Measurements from ENCODE around the gene MINDY2.
"Not testable (repeated sequence)": the region's sequence is repeated elsewhere in the genome, so short reads cannot be mapped to it uniquely, and the experiment has no call there.

Gene MINDY2

DNA sequence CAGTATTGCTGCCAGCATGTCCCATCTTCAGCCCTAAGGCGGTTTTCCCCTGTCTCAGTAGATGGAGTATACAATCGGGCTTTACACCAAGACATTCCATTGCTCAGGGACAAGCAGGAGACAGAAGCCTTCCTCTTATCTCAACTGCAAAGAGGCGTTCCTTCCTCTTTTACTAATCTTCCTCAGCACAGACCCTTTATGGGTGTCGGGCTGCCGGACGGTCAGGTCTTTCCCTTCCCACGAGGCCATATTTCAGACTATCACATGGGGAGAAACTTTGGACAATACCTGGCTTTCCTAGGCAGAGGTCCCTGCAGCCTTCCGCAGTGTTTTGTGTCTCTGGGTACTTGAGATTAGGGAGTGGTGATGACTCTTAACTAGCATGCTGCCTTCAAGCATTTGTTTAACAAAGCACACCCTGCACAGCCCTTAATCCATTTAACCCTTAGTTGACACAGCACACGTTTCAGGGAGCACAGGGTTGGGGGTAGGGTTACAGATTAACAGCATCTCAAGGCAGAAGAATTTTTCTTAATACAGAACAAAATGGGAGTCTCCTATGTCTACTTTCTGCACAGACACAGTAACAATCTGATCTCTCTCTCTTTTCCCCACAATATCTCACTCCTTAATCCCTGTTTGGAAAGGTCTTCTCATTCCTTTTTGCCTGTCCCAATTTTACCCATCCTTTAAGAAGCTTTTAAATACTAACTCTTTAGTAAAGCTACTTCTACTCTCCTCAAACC, 62.8 kb downstream of the MINDY2 start:
- DNase-seq, result not testable (repeated sequence)

- DNase-seq, result no peak
Observed at GRCh38 chr15:58839485-58839884, 68.4 kb downstream of the MINDY2 start.

DNA sequence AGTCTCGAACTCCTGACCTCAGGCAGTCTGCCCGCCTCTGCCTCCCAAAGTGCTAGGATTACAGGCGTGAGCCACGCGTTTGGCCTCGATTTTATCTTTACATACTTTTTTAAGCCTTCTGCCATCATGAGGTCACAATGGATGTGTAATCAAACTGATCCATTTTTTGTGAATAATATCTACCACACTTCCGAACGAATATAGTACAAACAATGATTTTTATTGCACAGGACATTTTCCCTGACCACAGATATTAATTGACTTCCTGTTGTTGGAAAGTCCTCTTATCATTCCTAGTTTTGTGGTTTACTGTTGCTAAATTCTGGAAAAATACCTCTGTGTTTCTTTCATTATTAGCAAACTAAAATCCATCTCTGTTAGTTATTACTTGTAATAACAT, 68.9 kb downstream of the MINDY2 start:
- no peak for DNase-seq

DNA sequence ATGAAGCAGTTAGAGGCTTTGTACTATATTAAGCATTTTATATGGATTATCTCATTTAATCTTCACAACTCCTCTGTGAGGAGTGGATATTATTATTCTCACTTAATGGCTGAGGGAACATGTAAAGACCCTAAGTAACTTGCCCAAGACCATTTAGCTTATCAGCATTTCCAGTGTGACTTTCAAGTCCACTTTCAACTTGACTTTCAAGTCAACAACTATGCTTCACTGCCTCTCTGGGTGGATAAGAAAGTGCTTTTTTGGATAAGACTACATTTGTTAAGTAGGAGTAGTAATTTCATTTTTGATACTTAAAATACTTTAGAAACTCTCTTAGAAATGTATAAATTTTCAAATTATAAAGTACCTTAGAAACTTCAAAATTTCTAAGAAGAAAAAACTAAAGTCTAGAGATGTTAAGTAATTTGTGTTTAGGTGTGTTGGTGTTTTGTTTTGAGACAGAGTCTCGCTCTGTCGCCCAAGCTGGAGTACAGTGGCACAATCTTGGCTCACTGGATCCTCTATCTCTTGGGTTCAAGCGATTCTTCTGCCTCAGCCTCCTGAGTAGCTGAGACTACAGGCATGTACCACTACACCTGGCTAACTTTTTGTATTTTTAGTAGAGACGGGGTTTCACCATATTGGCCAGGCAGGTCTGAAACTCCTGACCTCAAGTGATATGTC, 71.8 kb downstream of the MINDY2 start:
- DNase-seq, result no peak

DNA sequence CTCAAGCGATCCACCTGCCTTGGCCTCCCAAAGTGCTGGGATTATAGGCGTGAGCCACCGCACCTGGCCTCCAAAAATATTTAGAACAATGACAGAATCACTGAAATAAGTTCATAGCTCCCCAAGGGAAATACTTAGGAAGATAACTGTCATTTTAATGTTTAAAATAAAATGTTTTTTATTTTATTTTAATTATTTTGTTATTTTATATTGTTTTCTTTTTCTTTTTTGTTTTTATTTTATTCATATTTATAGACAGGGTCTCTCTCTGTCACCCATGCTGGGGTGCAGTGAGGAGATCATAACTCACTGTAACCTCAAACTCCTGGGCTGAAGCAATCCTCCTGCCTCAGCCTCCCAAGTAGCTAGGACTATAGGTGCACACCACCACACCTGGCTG, 80.1 kb downstream of the MINDY2 start:
- not testable (repeated sequence) for DNase-seq

DNA sequence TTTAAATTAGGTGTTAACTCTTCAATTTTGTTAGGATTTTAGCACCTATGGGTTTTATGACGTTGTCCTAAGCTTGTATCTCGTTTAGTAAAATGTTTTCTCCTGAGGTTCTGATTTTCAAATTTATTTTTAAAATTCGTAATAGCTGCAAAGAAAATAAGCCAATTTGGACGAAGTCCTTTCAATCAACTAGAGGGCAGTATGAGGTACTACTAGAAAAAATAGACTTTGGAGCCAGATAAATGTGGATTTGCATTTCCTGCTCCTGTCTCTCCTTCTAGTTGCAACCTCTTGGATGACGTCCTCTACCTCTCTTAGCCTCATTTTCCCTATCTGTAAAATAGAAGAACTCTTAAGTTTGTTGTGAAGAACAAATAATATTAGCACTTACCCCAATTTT, 81.2 kb downstream of the MINDY2 start:
- no peak for DNase-seq

- no peak for DNase-seq
Observed at GRCh38 chr15:58854593-58854992, 83.5 kb downstream of the MINDY2 start.

DNA sequence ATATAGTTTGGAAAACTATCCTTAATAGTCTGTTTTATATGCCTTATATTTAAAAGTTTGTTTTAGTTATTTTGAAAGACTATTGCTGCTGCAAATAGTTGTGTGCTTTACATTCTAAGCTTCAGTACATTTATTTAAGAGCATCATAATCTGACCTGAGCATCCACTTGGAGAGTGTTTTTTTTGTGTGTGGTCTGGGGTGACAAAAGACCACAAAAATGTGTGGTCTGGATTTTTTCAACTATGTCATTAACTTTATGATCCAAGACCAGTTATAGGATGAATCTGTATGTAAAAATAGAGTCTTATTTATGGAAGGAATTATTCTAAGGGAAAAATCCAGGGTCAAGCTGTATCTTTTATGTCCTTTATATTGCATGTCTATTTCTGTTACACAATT, 85.0 kb downstream of the MINDY2 start:
- DNase-seq, result no peak

GRCh38 chr15:58856621-58857020, 85.5 kb downstream of the MINDY2 start:
- DNase-seq, result not testable (repeated sequence)

DNA sequence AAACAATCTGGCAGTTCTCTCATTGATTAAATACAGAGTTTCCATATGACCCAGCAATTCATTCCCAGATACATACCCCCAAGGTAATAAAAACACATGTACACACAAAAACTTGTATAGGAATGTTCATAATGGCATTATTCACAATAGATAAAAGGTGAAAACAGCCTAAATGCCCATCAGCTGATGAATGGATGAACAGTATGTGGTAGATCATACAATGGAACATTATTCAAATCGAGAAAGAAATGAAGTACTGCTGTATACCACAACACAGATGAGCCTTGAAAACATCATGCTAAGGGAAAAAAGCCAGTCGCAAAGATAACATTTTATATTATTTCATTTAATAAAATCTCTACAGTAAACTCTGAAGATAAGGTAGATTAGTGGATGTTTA, 91.2 kb downstream of the MINDY2 start:
- no peak for DNase-seq

DNA sequence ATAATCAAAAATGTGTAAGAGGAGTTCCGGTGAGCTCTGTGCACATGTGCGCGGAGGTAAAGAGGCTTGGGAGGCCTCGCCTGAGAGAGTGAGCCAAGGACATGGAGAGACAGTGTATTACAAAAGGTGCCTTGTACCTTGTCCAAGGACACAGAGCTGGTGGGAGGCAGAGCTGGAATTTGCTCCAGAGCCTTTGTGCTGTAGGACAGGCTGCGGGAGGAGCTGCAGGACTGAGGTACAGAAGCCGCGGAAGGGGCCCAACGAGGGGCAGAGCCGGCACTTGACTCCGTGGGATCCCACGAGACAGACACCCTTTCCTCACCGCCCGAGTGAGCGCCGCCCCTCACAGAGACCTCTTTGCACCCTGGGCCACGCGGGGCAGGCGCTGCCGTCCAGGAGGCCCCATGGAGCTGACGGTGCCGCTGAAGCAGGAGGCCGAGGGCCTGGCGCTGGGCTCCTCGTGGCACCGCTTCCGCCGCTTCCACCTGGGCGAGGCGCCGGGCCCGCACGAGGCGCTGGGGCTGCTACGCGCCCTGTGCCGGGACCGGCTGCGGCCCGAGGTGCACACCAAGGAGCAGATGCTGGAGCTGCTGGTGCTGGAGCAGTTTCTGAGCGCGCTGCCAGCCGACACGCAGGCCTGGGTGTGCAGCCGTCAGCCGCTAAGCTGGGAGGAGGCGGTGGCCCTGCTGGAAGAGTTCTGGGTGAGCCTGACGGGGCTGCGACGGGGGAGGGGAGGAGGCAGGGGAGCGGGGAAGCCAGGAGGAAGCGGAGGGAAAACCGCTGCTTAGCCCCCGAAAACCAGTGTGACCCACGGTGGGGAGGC, 93.7 kb downstream of the MINDY2 start:
- DNase-seq, result no peak

DNA sequence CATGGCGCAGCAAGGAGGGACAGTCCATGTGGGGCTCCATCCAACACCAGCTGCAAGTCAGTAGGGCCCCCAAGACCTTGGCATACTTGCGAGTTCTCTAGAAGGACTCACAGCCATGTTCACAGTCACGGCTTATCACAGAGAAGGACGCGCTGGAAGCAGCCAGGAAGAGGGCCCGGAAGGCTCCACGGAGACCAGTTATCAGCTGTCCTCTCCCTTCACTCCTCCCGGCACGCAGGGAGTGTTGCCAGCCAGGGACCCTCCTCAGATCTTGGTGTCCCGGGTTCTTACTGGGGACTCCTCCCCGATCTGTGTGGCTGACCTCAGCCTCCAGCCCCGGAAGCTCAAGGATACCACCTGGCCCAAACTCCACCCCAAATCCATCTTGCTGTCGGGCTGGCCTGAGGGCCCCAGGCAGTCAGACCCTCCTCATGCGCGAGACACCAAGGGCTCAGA, 94.4 kb downstream of the MINDY2 start:
- DNase-seq, result no peak

DNA sequence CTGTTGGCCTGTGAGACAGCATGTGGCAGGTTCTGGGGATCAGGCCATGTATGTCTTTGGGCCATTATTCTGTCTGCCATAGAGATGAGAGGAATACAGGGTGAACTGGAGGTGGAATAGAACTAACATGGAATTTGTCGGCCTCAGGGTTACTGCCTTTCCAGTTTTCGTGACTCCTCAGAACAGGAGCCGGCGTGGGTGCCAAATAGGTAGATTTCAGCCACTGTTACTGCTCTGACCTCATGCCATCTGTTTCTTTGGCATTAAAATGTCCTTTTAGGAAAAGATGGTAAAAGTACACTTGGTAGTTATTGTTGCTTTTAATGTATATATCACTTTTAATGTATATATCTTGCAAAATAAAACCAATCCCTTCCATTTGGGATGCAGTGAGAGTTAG, 96.8 kb downstream of the MINDY2 start:
- no peak for DNase-seq

DNA sequence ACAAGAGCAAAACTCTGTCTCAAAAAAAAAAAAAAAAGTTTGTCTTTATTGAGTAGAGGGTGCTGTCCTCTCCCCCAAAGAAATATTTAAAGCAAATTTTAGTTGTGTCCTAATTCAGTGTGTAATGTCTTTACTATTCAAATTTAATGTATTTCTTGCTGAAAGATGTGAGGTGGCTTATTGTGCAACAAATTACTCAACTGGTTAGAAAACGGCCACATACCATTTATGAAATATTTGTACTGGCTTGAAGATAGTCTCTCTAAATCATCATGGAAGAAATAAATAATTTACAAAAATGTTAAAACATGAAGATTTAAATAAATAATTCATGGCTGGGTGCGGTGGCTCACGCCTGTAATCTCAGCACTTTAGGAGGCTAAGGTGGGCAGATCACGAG, 99.3 kb downstream of the MINDY2 start:
- DNase-seq, result no peak

DNA sequence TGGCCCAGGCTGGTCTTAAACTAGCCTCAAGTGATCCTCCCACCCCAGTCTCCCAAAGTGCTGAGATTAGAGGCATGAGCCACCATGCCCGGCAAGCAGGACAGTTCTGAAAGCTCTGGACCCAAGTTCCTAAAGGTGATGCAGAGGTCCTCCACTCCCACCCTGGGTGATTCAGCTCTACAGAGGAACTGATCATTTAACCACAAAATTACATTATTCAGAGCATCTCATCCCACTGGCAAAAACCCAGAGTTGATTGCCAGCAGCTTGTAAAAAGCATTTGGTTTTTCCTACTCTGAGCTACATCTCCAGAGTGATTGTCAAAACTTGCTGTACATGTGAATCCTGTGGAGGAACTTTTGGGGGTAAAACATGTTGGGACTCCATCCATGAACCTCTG, 102.2 kb downstream of the MINDY2 start:
- DNase-seq, result no peak

DNA sequence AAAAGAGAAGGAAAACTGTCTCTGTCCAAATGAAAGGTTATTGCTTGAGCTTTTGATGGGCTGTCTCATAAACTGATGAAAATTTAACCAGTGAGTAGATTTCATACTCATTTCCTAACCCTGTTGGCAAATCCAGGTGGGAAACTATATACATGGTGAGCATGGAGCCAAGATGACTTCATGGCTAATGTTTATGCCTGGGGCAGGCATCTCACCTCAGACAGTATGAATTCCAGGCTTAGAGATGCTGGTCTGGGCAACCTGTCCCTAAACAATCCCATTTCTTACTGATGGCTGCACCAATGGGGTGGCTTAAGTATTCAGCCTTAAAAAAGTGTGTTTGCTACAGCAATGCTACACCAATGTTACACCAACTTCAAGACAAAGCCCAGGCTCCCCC, 104.2 kb downstream of the MINDY2 start:
- DNase-seq, result no peak

- no peak for DNase-seq
Observed at GRCh38 chr15:58876306-58877106, 105.4 kb downstream of the MINDY2 start.

- no peak for DNase-seq
Observed at GRCh38 chr15:58877999-58878825, 107.1 kb downstream of the MINDY2 start.

- no peak for DNase-seq
Observed at GRCh38 chr15:58880320-58880719, 109.2 kb downstream of the MINDY2 start.

GRCh38 chr15:58882243-58882642, 111.1 kb downstream of the MINDY2 start:
- DNase-seq, result no peak

- not testable (repeated sequence) for DNase-seq
Observed at GRCh38 chr15:58883926-58884325, 112.8 kb downstream of the MINDY2 start.

DNA sequence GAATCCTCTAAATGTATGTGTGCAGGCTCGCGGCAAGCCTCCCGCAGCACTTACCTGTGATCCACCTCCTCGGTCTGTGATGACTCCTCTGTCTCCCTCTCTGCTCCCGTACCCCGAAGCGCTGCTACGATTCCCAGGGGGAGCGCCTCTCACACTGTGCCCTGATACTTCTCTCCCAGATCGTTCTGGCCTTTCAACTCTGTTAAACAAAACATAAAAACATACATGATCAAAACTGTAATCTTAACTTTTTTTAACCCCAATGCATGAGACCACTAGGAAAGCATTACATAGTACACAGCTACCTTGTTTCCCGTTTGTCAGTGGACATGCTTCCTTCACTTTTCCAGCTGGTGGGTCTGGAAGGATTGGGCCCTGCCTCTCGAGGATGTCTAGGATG, 115.8 kb downstream of the MINDY2 start:
- DNase-seq, result no peak
